ENCODE measurements around the gene PDE3A. TPM values are rescaled to one million over a fixed set of nuclear protein-coding genes. Genes with fewer than 3 reads are reported as not detected.

The PDE3A gene
- total RNA-seq, 4 donors from 2014 or later, result 9.0 to 21.8 (median 10.9) TPM

DNA sequence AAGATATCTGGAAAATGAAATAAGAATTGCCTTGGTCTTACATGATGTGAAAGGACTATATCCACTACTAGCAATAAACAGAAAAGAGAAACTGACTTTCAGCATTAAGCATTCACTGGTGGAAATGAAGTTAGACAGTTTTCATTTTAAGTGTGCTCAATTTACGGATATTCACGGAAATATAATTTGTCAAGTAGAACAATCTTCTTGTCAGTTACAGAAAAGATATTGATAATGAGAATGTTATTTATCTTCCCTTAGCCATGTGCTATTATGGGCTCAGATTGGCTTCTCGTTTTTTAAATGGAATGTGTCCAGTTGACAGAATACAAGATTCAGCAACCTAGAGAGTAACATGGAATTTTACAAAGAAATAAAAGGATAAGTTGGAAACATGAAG is 208.2 kb downstream of the PDE3A start:
- TF ChIP-seq, protein P1, sequence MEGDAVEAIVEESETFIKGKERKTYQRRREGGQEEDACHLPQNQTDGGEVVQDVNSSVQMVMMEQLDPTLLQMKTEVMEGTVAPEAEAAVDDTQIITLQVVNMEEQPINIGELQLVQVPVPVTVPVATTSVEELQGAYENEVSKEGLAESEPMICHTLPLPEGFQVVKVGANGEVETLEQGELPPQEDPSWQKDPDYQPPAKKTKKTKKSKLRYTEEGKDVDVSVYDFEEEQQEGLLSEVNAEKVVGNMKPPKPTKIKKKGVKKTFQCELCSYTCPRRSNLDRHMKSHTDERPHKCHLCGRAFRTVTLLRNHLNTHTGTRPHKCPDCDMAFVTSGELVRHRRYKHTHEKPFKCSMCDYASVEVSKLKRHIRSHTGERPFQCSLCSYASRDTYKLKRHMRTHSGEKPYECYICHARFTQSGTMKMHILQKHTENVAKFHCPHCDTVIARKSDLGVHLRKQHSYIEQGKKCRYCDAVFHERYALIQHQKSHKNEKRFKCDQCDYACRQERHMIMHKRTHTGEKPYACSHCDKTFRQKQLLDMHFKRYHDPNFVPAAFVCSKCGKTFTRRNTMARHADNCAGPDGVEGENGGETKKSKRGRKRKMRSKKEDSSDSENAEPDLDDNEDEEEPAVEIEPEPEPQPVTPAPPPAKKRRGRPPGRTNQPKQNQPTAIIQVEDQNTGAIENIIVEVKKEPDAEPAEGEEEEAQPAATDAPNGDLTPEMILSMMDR (IDR thresholded peaks at IDR 0.05; ENCODE audit: low read depth), result no peak

DNA sequence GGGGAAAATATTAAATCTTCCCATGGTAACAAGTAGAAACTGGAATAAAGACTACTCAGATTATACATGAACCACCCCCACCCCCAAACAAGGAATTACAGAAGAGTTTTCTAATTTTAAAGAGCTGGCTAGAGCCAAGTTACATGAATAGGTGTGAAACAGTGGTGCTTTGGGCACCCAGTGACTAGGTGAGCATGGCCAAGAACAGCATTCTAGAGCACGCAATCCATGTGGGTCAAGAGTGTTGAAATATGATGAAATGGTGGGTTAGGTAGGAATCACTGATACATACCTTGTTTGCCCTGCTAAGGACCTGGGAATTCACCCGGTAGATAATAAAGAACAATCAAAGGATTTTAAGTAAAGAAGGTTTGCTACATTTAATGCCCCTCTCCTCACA is 208.7 kb downstream of the PDE3A start:
- TF ChIP-seq, protein P1 (IDR thresholded peaks at IDR 0.05; ENCODE audit: low read depth), result no peak

DNA sequence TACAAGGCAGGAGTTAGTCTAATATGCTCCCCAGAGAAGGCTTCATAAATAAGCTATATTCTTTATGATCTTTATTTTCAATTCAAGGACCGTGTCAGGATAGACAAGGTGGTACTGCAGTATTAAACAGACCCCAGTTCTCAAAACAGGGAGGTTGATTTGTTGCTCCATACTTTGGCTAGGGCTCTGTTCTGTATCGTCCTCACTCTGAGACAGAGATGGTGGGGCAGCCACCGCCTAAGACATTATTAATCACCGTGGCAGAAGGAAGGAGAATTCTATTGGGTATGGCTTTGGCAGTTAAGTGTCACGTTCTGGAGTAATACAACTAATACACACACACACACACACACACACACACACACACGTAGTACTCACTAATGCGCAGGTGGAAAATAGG is 209.8 kb downstream of the PDE3A start:
- TF ChIP-seq, protein P1 (IDR thresholded peaks at IDR 0.05; ENCODE audit: low read depth), result no peak

DNA sequence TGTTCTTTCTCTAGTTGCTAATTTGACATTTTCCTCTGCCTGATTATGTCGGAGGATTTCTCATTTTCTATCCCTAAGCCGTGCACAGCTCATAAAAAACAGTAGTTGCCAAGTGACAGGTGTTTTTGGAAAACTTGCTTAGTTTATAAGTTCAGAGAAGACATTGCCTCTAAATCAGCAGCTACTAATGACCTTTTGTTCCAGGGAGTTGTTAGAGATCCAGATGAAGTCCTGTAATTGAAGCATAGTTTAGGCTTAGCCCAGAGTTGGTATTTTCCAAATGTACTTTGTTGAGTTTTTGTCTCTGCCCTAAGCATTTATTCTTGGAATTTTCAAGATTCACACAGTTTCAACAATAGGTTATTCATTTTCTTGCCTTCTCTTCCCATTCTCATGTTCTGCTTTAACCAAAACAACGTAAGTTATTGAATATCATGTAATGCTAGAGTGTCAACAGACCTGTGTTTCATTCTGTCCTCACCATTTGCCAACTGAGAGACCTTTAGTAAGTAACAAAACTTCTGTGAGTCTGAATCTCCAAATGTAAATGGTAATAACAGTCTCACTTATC is 216.8 kb downstream of the PDE3A start:
- TF ChIP-seq, protein P1 (IDR thresholded peaks at IDR 0.05; ENCODE audit: low read depth), result no peak

DNA sequence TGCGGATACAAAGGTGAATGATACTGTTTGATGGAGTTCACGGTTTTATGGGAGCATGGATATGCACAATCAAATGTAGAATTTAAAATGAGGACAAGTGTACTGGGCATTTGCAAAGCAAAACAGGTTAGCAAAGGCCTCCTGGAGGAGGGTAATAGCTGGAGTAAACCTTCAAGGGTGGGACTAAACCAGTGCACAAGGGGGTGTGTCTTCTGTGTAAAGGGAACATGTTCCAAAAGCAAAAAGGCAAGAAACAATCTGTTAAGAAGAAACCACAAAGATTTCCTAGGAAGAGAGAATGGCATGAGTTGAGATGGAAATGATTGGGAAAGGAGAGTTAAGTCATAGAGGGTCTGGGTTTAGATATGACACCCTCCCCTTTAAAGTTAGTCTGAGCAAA is 217.6 kb downstream of the PDE3A start:
- TF ChIP-seq, protein P1 (IDR thresholded peaks at IDR 0.05; ENCODE audit: low read depth), result no peak

DNA sequence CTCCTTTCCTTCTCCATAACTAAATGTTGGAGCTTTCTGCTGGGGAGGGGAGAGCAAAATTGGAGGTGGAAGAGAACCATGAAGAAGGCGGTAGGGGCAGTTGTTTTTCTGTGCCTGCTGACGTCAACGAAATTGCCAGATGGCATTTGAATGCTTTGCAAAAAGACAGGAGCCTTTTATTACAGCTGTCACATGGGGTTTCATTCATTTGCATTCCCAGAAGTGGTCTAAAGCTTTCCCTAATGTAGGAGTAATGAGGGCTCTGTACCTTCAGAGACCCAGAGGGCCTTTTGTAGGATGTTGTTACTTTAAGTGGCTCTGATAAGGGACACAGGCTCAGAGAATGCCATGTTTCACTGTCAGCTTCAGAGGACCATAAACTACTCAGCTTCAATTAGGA is 219.7 kb downstream of the PDE3A start:
- TF ChIP-seq, protein P1 (IDR thresholded peaks at IDR 0.05; ENCODE audit: low read depth), result no peak

DNA sequence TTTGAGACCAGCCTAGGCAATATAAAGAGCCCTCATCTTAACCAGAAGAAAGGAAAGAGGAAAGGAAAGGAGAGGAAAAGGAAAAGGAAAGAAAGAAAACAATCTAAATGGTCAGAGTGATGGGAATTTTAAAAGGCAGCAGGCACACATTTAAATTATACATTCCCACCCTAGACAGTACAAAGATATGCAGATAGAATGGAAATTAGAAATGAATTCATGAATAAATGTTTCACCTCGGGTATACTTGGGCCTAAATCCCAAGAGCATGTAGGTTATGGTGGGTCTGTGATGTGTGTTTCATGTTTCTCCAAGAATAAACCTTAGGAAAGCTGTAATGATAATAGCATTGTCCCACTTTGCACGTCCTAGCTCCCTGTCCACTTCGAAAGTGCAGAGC is 222.2 kb downstream of the PDE3A start:
- TF ChIP-seq, protein P1 (IDR thresholded peaks at IDR 0.05; ENCODE audit: low read depth), result no peak

Data from subcutaneous adipose tissue (tissue), 4 donors.